ENCODE data around the gene ATXN1.

ATXN1 gene

GRCh38 chr6:16751251-16751946, 9.9 kb downstream of the ATXN1 start:
- no peak for TF ChIP-seq CTCF (IDR thresholded peaks at IDR 0.05)

- TF ChIP-seq CTCF (IDR thresholded peaks at IDR 0.05) = no peak
These were observed 10.7 kb downstream of the ATXN1 start for GRCh38 chr6:16750566-16750965.

- TF ChIP-seq CTCF (IDR thresholded peaks at IDR 0.05) = no peak
These were observed 11.5 kb downstream of the ATXN1 start for GRCh38 chr6:16749516-16750485.

GRCh38 chr6:16748025-16748319, 13.3 kb downstream of the ATXN1 start:
- no peak for TF ChIP-seq CTCF (IDR thresholded peaks at IDR 0.05)

GRCh38 chr6:16747232-16748024, 13.8 kb downstream of the ATXN1 start:
- TF ChIP-seq CTCF (IDR thresholded peaks at IDR 0.05) = no peak

GRCh38 chr6:16746812-16747211, 14.4 kb downstream of the ATXN1 start:
- no peak for TF ChIP-seq CTCF (IDR thresholded peaks at IDR 0.05)

GRCh38 chr6:16746401-16746800, 14.9 kb downstream of the ATXN1 start:
- TF ChIP-seq CTCF (IDR thresholded peaks at IDR 0.05) = no peak
